ENCODE results near the gene IFNA8.
"Not testable (repeated sequence)": the region's sequence is repeated elsewhere in the genome, so short reads cannot be mapped to it uniquely, and the experiment has no call there.

The IFNA8 gene

GRCh38 chr9:21408817-21409216, at the start of gene IFNA8:
TSS of gene IFNA8 (plus strand) at chr9:21409117. CDS start at chr9:21409177, 60 bp downstream.
- TF ChIP-seq BACH2 (CRISPR knock-in tag; IDR thresholded peaks at IDR 0.05; ENCODE audit: borderline replicate concordance) = no peak
- no peak for ATAC-seq

GRCh38 chr9:21362287-21362686, 46.6 kb upstream of the IFNA8 start:
- ATAC-seq = no peak
- TF ChIP-seq SNAI2 (CRISPR knock-in tag; IDR thresholded peaks at IDR 0.05) (no peak), ZFP3 (CRISPR knock-in tag; IDR thresholded peaks at IDR 0.05) (no peak), ZNF565 (CRISPR knock-in tag; conservative IDR thresholded peaks at IDR 0.05; ENCODE audit: low read depth) (no peak), OSR1 (CRISPR knock-in tag; IDR thresholded peaks at IDR 0.05) (no peak), PPARA (CRISPR knock-in tag; IDR thresholded peaks at IDR 0.05; ENCODE audit: borderline replicate concordance) (no peak), RARB (CRISPR knock-in tag; IDR thresholded peaks at IDR 0.05) (no peak), GLIS3 (CRISPR knock-in tag; IDR thresholded peaks at IDR 0.05) (no peak), ZNF8 (CRISPR knock-in tag; IDR thresholded peaks at IDR 0.05) (no peak)
- TF ChIP-seq, protein P1, sequence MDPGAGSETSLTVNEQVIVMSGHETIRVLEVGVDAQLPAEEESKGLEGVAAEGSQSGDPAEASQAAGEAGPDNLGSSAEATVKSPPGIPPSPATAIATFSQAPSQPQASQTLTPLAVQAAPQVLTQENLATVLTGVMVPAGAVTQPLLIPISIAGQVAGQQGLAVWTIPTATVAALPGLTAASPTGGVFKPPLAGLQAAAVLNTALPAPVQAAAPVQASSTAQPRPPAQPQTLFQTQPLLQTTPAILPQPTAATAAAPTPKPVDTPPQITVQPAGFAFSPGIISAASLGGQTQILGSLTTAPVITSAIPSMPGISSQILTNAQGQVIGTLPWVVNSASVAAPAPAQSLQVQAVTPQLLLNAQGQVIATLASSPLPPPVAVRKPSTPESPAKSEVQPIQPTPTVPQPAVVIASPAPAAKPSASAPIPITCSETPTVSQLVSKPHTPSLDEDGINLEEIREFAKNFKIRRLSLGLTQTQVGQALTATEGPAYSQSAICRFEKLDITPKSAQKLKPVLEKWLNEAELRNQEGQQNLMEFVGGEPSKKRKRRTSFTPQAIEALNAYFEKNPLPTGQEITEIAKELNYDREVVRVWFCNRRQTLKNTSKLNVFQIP (CRISPR knock-in tag; IDR thresholded peaks at IDR 0.05; ENCODE audit: borderline replicate concordance, low read depth) = no peak

GRCh38 chr9:21367169-21367568, 41.7 kb upstream of the IFNA8 start:
- not testable (repeated sequence) for ATAC-seq

GRCh38 chr9:21367957-21368356, 41.0 kb upstream of the IFNA8 start, which contains the start of gene IFNA13:
TSS of gene IFNA13 (minus strand) at chr9:21368057. CDS start at chr9:21368010, 47 bp downstream.
- ATAC-seq = no peak

DNA sequence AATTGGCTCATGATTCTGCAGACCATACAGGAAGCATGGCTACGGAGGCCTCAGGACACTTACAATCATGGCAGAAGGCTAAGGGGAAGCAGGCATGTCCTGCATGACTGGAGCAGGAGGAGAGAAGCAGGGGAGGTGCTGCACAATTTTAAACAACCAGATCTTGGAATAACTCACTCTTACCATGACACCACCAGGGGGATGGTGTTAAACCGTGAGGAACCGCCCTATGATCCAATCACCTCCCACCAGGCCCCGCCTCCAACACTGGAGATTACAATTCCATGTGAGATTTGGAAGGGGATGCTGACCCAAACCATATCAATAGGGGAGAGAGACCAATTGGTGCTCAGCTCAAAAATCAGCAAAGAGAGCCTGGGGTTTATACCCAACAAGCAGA, 37.5 kb upstream of the IFNA8 start:
- not testable (repeated sequence) for ATAC-seq

More at GRCh38 chr9:21367957-21368356, 41.0 kb upstream of the IFNA8 start, which contains the start of gene IFNA13:
- TF ChIP-seq, protein P2, sequence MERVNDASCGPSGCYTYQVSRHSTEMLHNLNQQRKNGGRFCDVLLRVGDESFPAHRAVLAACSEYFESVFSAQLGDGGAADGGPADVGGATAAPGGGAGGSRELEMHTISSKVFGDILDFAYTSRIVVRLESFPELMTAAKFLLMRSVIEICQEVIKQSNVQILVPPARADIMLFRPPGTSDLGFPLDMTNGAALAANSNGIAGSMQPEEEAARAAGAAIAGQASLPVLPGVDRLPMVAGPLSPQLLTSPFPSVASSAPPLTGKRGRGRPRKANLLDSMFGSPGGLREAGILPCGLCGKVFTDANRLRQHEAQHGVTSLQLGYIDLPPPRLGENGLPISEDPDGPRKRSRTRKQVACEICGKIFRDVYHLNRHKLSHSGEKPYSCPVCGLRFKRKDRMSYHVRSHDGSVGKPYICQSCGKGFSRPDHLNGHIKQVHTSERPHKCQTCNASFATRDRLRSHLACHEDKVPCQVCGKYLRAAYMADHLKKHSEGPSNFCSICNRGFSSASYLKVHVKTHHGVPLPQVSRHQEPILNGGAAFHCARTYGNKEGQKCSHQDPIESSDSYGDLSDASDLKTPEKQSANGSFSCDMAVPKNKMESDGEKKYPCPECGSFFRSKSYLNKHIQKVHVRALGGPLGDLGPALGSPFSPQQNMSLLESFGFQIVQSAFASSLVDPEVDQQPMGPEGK (CRISPR knock-in tag; IDR thresholded peaks at IDR 0.05; ENCODE audit: borderline replicate concordance) = no peak
- TF ChIP-seq, protein P3, sequence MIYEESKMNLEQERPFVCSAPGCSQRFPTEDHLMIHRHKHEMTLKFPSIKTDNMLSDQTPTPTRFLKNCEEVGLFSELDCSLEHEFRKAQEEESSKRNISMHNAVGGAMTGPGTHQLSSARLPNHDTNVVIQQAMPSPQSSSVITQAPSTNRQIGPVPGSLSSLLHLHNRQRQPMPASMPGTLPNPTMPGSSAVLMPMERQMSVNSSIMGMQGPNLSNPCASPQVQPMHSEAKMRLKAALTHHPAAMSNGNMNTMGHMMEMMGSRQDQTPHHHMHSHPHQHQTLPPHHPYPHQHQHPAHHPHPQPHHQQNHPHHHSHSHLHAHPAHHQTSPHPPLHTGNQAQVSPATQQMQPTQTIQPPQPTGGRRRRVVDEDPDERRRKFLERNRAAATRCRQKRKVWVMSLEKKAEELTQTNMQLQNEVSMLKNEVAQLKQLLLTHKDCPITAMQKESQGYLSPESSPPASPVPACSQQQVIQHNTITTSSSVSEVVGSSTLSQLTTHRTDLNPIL (CRISPR knock-in tag; IDR thresholded peaks at IDR 0.05; ENCODE audit: low read depth) = no peak
- TF ChIP-seq SNAI2 (CRISPR knock-in tag; IDR thresholded peaks at IDR 0.05) = no peak
- no peak for TF ChIP-seq BACH2 (CRISPR knock-in tag; IDR thresholded peaks at IDR 0.05; ENCODE audit: borderline replicate concordance)
- TF ChIP-seq OSR1 (CRISPR knock-in tag; IDR thresholded peaks at IDR 0.05) = no peak
- TF ChIP-seq CSDC2 (CRISPR knock-in tag; IDR thresholded peaks at IDR 0.05) = no peak
- no peak for TF ChIP-seq CSRNP3 (CRISPR knock-in tag; IDR thresholded peaks at IDR 0.05)
- no peak for TF ChIP-seq GLIS3 (CRISPR knock-in tag; IDR thresholded peaks at IDR 0.05)
- no peak for TF ChIP-seq ZC3H10 (CRISPR knock-in tag; IDR thresholded peaks at IDR 0.05)
- no peak for TF ChIP-seq ZNF8 (CRISPR knock-in tag; IDR thresholded peaks at IDR 0.05)
- TF ChIP-seq TCF4 (CRISPR knock-in tag; IDR thresholded peaks at IDR 0.05; ENCODE audit: borderline replicate concordance) = no peak
- TF ChIP-seq ZNF565 (CRISPR knock-in tag; conservative IDR thresholded peaks at IDR 0.05; ENCODE audit: low read depth) = no peak
- no peak for TF ChIP-seq ZFP30 (CRISPR knock-in tag; IDR thresholded peaks at IDR 0.05)
- TF ChIP-seq ZFP3 (CRISPR knock-in tag; IDR thresholded peaks at IDR 0.05) = no peak
- TF ChIP-seq ESRRG (CRISPR knock-in tag; IDR thresholded peaks at IDR 0.05) = no peak
- TF ChIP-seq, protein P1 (CRISPR knock-in tag; IDR thresholded peaks at IDR 0.05; ENCODE audit: borderline replicate concordance, low read depth) = no peak
- TF ChIP-seq ZNF70 (CRISPR knock-in tag; IDR thresholded peaks at IDR 0.05) = no peak
- no peak for TF ChIP-seq PPARA (CRISPR knock-in tag; IDR thresholded peaks at IDR 0.05; ENCODE audit: borderline replicate concordance)

Data from SK-N-SH treated with all-trans-retinoic acid at 6 μM for 48 hours (cell line).